ENCODE data around the gene GSTM2.

Gene GSTM2

DNA sequence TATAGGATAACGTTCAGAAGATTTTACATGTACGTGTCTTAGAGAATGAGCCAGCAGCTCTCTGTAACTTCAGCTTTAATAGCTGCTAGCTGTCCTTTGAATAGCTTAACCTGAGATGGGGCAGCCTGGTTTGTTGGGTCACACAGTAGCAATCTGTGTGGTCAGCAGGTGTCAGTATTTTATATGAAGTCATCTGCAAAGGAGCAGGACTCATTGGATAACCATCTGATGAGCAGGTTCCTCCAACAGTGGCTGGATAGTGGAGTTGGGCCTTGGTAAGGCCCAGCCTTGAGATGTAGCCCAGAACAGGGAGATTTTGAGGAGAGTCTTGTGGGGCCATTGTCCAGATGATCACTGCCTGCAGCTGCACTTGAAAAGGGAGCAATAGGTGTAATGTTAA is 50.6 kb downstream of the GSTM2 start:
- no peak for DNase-seq

DNA sequence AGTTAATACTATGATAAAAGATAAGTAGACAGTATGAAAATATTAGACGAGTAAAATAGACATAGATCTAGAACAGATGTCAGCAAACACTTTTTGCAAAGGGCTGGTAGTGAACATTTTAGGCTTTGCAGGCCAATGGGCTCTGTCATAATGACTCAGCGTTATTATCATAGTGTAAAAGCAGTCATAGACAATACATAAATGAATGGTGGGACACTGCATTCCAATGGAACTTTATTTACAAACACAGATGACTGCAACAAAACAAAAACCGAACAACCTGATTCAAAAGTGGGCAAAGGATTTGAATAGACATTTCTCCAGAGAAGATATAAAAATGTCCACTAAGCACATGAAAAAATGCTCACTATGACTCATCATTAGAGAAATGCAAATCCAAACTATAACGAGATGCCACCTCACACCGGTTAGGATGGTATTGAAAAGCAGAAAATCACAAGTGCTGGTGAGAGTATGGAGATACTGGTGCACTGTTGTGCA is 51.5 kb downstream of the GSTM2 start:
- no peak for DNase-seq

- no peak for DNase-seq
These were observed 53.2 kb downstream of the GSTM2 start for GRCh38 chr1:109721042-109721441.

GRCh38 chr1:109721971-109722370 is 54.1 kb downstream of the GSTM2 start:
- DNase-seq, result no peak

DNA sequence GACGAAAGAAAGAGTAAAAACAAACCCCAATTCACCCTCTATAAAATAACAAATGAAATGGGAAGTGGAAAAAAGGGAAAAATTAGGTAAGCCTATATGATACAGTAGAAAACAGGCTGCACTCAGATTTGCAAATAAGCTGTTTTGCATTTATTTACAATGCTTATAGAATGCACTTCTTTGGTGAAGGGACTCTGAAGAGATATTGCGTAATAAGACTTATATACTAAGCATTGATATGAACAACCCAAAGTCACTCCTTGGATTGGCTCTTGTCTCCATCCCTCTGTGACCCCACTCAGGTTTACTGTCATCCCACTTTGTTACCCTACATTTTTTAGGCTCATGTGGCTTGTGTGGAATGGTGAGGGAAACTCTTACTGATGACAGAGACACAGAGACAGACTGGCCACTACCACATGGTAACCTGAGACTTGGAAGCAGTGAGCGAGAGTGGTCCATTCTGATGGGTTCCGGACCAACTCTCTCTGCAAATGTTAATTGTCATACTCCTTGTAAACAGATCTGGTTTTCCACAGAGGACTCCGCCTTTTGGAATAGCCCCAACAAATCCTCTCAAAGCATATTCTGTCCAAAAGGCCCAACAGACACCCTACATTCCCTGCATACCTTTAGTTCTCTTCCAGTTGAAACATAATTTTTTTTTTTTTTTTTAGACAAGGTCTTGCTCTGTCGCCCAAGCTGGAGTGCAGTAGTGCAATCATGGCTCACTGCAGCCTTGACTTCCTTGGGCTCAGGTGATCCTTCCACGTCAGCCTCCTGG is 55.2 kb downstream of the GSTM2 start:
- DNase-seq, result no peak

Measured in stimulated activated CD4-positive, alpha-beta T cell treated with anti-CD3 and anti-CD28 coated beads, Interleukin-12 subunit alpha, Interleukin-12 subunit beta, amount 100 ng/mL, for 4 hours (primary cell).